Endodermal cell (in vitro differentiated cells): ENCODE measurements around the gene RNF126. TPM values are rescaled to one million over a fixed set of nuclear protein-coding genes. Genes with fewer than 3 reads are reported as not detected.
"Not testable (repeated sequence)": the region's sequence is repeated elsewhere in the genome, so short reads cannot be mapped to it uniquely, and the experiment has no call there.

Source experiments
- DNase-seq: peaks from one replicate; pipeline ENCODE4 v3.0.0-alpha.2; 2017
- H3K27ac ChIP-seq: 2 replicates; pipeline ENCODE4 v1.5.1; 2013; ENCODE audit warnings: mild to moderate bottlenecking, low read depth, low read length, moderate library complexity
- H3K27me3 ChIP-seq: 2 replicates; pipeline ENCODE4 v1.6.1; 2013; ENCODE audit warnings: mild to moderate bottlenecking, low read length, moderate library complexity; ENCODE audit not compliant: insufficient read depth, control insufficient read depth, poor library complexity, severe bottlenecking
- H3K36me3 ChIP-seq: 2 replicates; pipeline ENCODE4 v1.7.0; 2013; ENCODE audit warnings: mild to moderate bottlenecking, low read length, moderate library complexity; ENCODE audit not compliant: control insufficient read depth, insufficient read depth
- H3K4me1 ChIP-seq: one replicate; pipeline ENCODE4 v1.7.0; 2013; ENCODE audit warnings: low read length; ENCODE audit not compliant: control insufficient read depth, insufficient read depth
- H3K4me3 ChIP-seq: 2 replicates; pipeline ENCODE4 v1.5.1; 2013; ENCODE audit warnings: mild to moderate bottlenecking, low read length, moderate library complexity
- H3K9ac ChIP-seq: 2 replicates; pipeline ENCODE4 v1.6.1; 2013; ENCODE audit warnings: mild to moderate bottlenecking, low read length, moderate library complexity; ENCODE audit not compliant: poor library complexity, severe bottlenecking; ENCODE audit errors: extremely low read depth
- H3K9me3 ChIP-seq: 2 replicates; pipeline ENCODE4 v1.6.1; 2013; ENCODE audit warnings: mild to moderate bottlenecking, low read length, moderate library complexity; ENCODE audit not compliant: control insufficient read depth
- H3K27ac Mint-ChIP-seq: 2 replicates; pipeline ENCODE4 v1.8.0; 2020; ENCODE audit warnings: mixed read lengths
- H3K27me3 Mint-ChIP-seq: 2 replicates; pipeline ENCODE4 v1.8.0; 2021; ENCODE audit warnings: mild to moderate bottlenecking, mixed read lengths; ENCODE audit not compliant: insufficient read depth
- H3K36me3 Mint-ChIP-seq: 2 replicates; pipeline ENCODE4 v1.8.0; 2020; ENCODE audit warnings: low read depth, mixed read lengths
- H3K4me1 Mint-ChIP-seq: 2 replicates; pipeline ENCODE4 v1.8.0; 2020; ENCODE audit warnings: mixed read lengths
- H3K4me3 Mint-ChIP-seq: 2 replicates; pipeline ENCODE4 v1.8.0; 2020; ENCODE audit warnings: mild to moderate bottlenecking, moderate library complexity, mixed read lengths
- H3K9me3 Mint-ChIP-seq: 2 replicates; pipeline ENCODE4 v1.8.0; 2020; ENCODE audit warnings: mild to moderate bottlenecking, mixed read lengths
- CTCF ChIP-seq: fragments of 200-600 bp; sonication (generic); conservative IDR thresholded peaks from 2 replicates; pipeline ENCODE4 v1.5.0; 2021; ENCODE audit warnings: antibody characterized with exemption, mild to moderate bottlenecking
- WGBS, 2 experiments: methylation state at CpG; one replicate each; pipeline versions ENCODE4 v1.1.5 to v1.1.7; 2013; ENCODE audit warnings: missing lambda C conversion rate in 2 of 2, mixed read lengths in 1 of 2; ENCODE audit not compliant: insufficient coverage in 1 of 2, insufficient read length in 1 of 2; 5-methylcytosine and 5-hydroxymethylcytosine counted together
- total RNA-seq, 2 donors: library from RNA; stranded (reverse); fragmentation: NEBNext Ultra II Directional in 1 of 2; extraction: Animal tissue kit (Norgen Biotek cat#: 25700) in 1 of 2; gene quantifications; 2 replicates in 1 of 2; 3 replicates in 1 of 2; pipeline ENCODE4 v1.2.1, GENCODE V29; 2021

The RNF126 gene
- total RNA-seq, 2 donors from 2014 or later: 49.1 to 66.4 TPM

- H3K36me3 Mint-ChIP-seq: peaks cover 56% of the 10 kb centered on the region
- H3K4me3 Mint-ChIP-seq: no peak overlapping the region
Observed at GRCh38 chr19:628168-628567, 34.8 kb downstream of the RNF126 start.

DNA sequence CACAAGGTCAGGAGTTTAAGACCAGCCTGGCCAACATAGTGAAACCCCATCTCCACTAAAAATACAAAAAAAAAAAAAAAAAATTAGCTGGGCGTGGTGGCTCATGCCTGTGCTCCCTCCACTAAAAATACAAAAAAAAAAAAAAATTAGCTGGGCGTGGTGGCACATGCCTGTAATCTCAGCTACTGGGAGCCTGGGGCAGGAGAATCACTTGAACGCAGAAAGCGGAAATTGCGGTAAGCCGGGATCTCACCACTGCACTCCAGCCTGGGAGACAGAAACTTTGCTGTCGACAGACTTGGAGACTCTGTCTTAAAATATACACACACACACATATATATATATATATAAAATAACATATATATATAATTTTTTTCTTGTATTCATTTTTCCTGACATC lies 36.4 kb downstream of the RNF126 start:
- not testable (repeated sequence) for H3K4me1 ChIP-seq, H3K4me3 Mint-ChIP-seq, H3K4me1 Mint-ChIP-seq, H3K9me3 ChIP-seq, H3K27me3 ChIP-seq, DNase-seq, H3K9me3 Mint-ChIP-seq, H3K9ac ChIP-seq, H3K27me3 Mint-ChIP-seq, H3K4me3 ChIP-seq, H3K27ac ChIP-seq, H3K27ac Mint-ChIP-seq
- peaks cover 38% of the 10 kb centered on the region for H3K36me3 ChIP-seq
- H3K36me3 Mint-ChIP-seq: peaks cover 54% of the 10 kb centered on the region
- 91 to 100% methylated on average over 2 to 6 of the region's 7 CpGs for WGBS, 2 experiments

More at GRCh38 chr19:628168-628567, 34.8 kb downstream of the RNF126 start:
- no peak overlapping the region for H3K27ac ChIP-seq
- Mint-ChIP-seq H3K27ac (no peak overlapping the region), H3K27me3 (no peaks in the 10 kb centered on the region), H3K4me1 (peaks cover 4% of the 10 kb centered on the region), H3K9me3 (no peaks in the 10 kb centered on the region)
- H3K4me3 ChIP-seq: no peak overlapping the region
- H3K4me1 ChIP-seq: no peaks in the 10 kb centered on the region
- WGBS, 2 experiments: 85 to 86% methylated on average over 9 to 17 of the region's 19 CpGs
- no peaks in the 10 kb centered on the region for H3K27me3 ChIP-seq
- no peaks in the 10 kb centered on the region for H3K9me3 ChIP-seq
- peak; percentile 76 for TF ChIP-seq CTCF
- H3K36me3 ChIP-seq: peaks cover 38% of the 10 kb centered on the region
- peak; percentile 85 for DNase-seq
- no peak overlapping the region for H3K9ac ChIP-seq

GRCh38 chr19:625257-625656 lies 37.8 kb downstream of the RNF126 start:
- 95 to 100% methylated on average over 4 to 5 of the region's 5 CpGs for WGBS, 2 experiments

More at GRCh38 chr19:625257-625656, 37.8 kb downstream of the RNF126 start:
- Histone ChIP-seq H3K4me3 (no peak overlapping the region), H3K27ac (no peak overlapping the region), H3K9me3 (no peaks in the 10 kb centered on the region), H3K9ac (no peak overlapping the region), H3K36me3 (peaks cover 33% of the 10 kb centered on the region), H3K27me3 (no peaks in the 10 kb centered on the region), H3K4me1 (no peaks in the 10 kb centered on the region)
- no peaks in the 10 kb centered on the region for H3K27me3 Mint-ChIP-seq
- no peaks in the 10 kb centered on the region for H3K9me3 Mint-ChIP-seq
- no peak for DNase-seq
- TF ChIP-seq CTCF: no peak
- H3K36me3 Mint-ChIP-seq: peaks cover 48% of the 10 kb centered on the region
- H3K27ac Mint-ChIP-seq: no peak overlapping the region
- H3K4me1 Mint-ChIP-seq: no peaks in the 10 kb centered on the region
- H3K4me3 Mint-ChIP-seq: no peak overlapping the region
